ENCODE results near the gene SPEF2.

The SPEF2 gene

GRCh38 chr5:35656721-35657120 lies 39.1 kb downstream of the SPEF2 start:
- no peak for TF ChIP-seq CTCF (IDR thresholded peaks at IDR 0.05; ENCODE audit: low read depth, low read length)
- H3K4me3 ChIP-seq (ENCODE audit: low read depth, low read length): no peak overlapping the region

DNA sequence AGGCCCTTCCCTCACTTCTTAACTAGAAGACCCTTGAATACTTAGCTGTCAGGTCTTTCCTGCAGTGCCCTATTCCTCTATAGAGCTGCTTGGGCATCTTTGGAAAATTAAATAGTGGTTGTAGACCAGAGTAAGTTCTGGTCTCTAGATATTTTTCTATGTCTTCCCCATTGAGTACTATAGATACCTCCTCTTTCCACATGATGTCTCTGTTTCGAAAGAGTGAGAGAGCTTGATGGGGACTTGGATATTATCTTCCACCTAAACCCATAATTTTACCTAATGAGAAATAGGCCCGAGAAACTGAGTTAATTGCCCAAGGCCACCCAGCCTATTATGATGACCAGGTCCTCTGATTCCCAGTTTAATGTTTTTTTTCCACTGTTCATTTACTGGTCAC lies 40.2 kb downstream of the SPEF2 start:
- no peak overlapping the region for H3K4me3 ChIP-seq (ENCODE audit: low read depth, low read length)
- no peak for TF ChIP-seq CTCF (IDR thresholded peaks at IDR 0.05; ENCODE audit: low read depth, low read length)

DNA sequence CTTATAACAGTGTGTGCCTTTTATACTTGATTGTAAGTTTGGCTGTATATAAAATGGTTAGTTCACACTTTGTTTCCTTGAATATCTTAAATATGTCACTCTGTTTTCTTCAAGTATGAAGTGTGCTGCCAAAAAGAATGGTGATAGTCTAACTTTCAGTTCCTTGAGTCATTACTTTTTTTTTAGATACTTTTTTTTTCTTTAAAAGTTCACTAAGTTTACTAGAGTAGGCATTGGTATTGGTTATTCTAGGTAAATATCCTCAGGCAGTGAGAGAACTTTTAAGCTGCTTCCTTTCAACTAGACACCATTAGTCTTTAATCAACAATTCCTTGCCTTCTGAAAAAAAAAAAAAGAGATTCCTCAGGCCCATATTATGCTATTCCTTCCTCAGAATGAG lies 41.9 kb downstream of the SPEF2 start:
- no peak overlapping the region for H3K4me3 ChIP-seq (ENCODE audit: low read depth, low read length)
- no peak for TF ChIP-seq CTCF (IDR thresholded peaks at IDR 0.05; ENCODE audit: low read depth, low read length)

DNA sequence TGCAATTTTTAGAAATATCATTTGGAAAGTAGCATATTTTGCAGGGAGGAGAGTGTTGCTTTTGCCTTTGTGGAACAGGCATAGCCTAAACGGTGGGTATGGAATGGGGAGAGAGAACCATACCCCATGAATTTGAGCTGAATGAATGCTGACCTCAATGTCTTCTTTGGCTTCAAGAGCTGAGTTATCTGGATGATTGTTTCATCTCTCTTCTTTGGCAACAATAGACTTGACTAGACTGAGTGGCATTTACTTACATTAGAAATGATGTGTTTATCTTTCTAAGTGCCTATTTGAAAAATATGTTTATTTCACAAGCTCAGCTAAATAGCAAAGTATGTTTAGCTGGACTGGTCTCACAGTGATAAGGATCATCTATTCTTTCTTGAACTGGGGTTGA lies 42.8 kb downstream of the SPEF2 start:
- H3K4me3 ChIP-seq (ENCODE audit: low read depth, low read length): no peak overlapping the region
- no peak for TF ChIP-seq CTCF (IDR thresholded peaks at IDR 0.05; ENCODE audit: low read depth, low read length)

DNA sequence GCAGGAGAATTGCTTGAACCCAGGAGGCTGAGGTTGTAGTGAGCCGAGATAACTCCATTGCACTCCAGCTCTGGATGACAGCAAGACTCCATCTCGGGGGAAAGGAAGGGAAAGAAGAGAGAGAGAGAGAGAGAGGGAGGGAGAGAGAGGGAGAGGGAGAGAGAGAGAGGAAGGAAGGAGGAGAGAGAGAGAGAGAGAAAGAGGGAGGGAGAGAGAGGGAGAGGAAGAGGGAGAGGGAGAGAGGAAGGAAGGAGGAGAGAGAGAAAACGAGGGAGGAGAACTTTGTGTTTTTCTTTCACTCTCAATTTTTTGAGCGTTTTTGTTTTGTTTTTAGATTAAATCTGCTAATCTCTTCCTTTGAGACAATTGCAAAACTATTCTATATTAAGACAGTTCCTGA lies 46.9 kb downstream of the SPEF2 start:
- no peak for TF ChIP-seq CTCF (IDR thresholded peaks at IDR 0.05; ENCODE audit: low read depth, low read length)
- no peak overlapping the region for H3K4me3 ChIP-seq (ENCODE audit: low read depth, low read length)

- TF ChIP-seq CTCF (IDR thresholded peaks at IDR 0.05; ENCODE audit: low read depth, low read length): no peak
- H3K4me3 ChIP-seq (ENCODE audit: low read depth, low read length): no peak overlapping the region
Measured at GRCh38 chr5:35665096-35665495, 47.4 kb downstream of the SPEF2 start.

DNA sequence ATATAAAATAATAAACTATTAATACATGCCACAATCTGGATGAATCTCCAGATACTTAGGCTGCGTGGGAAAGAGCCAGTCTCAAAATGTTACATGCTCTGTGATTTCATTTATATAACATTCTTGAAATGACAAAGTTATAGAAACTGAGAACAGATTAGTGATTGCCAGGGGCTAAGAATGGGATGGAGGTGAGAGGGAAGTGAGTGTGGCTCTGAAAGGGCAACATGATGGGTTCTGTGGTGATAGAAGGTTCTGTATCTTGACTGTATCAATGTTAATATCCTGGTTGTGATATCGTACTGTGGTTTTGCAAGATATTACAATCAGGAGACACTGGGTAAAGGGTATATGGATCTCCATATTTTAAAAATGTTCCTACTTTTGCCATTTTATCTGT lies 50.7 kb downstream of the SPEF2 start:
- no peak overlapping the region for H3K4me3 ChIP-seq (ENCODE audit: low read depth, low read length)
- TF ChIP-seq CTCF (IDR thresholded peaks at IDR 0.05; ENCODE audit: low read depth, low read length): no peak
